GM12801 (cell line): ENCODE data around the gene BRD7.

ENCODE experiments used
- TF ChIP-seq, protein P1 (sequence below): IDR thresholded peaks from one replicate; pipeline ENCODE4 v1.5.1; 2011; ENCODE audit warnings: control low read depth; ENCODE audit not compliant: insufficient read length; ENCODE audit errors: extremely low read depth

Gene BRD7

DNA sequence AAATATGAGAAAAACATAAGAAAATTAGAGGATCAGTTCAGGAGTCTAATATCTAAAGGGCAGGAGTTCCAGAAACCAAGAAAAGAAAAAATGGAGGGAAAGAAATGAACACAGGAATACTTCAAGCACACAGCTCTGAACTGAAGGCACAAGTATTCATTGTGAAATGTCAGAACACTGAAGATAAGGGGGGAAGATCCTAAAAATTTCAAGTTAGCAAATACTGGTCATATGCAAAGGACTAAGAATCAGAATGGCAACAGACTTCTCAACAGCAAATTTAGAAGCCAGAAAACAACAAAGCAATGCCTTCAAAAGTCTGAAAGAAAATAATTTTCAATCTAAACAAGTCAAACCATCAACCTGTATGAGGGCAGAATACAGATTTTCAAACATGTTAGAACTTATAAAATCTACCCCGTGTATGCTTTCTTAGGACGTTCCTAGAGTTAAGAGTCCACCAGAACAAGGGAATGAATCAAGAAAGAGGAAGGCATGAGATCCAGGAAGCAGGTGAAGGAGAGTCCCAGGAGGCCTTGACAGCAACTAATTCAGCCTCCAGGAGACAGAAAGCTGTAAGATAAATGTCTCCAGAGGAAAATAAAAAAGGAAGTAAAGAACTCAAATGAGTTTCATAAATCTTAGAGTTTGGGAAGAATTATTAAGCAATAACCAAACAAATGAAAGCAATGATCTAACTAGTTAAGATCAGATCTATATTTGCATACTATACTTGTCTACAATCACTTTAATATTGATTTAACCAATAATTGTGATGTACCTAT is 2.8 kb downstream of the BRD7 start:
- TF ChIP-seq, protein P1, sequence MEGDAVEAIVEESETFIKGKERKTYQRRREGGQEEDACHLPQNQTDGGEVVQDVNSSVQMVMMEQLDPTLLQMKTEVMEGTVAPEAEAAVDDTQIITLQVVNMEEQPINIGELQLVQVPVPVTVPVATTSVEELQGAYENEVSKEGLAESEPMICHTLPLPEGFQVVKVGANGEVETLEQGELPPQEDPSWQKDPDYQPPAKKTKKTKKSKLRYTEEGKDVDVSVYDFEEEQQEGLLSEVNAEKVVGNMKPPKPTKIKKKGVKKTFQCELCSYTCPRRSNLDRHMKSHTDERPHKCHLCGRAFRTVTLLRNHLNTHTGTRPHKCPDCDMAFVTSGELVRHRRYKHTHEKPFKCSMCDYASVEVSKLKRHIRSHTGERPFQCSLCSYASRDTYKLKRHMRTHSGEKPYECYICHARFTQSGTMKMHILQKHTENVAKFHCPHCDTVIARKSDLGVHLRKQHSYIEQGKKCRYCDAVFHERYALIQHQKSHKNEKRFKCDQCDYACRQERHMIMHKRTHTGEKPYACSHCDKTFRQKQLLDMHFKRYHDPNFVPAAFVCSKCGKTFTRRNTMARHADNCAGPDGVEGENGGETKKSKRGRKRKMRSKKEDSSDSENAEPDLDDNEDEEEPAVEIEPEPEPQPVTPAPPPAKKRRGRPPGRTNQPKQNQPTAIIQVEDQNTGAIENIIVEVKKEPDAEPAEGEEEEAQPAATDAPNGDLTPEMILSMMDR = no peak

DNA sequence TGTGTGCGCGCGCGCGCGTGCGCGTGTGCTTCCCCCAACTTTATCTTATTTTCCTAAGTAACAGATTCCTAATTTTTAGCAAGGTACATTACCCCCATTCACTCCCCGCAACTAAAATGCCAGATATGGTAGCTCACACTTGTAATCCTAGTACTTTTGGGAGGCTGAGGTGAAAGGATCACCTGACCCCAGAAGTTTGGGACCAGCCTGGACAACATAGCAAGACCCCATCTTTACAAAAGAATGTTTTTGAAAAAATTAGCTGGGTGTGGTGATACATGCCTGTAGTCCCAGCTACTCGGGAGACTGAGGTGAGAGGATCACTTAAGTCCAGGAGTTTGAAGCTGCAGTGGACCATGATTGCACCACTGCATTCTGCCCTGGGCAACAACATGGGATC is 5.1 kb downstream of the BRD7 start:
- TF ChIP-seq, protein P1 = no peak

DNA sequence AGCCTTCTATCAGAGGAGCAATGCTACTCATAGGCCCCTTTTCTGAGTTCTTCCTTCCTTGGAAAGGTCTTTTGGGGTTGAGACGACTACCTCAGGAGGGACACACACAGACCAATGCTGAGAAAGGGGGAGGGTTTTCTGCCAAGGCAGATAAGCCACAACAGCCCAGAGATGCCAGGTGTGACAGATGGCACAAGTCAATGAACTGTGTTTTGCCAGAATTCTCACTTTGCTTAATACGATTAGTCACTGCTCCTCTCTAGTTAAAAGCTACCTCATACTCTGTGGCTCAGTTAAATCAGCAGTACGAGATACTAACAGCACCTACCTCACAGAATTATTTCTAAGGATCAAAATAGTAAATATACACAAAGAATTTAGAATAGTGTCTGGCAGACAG is 8.0 kb downstream of the BRD7 start:
- TF ChIP-seq, protein P1 = no peak

DNA sequence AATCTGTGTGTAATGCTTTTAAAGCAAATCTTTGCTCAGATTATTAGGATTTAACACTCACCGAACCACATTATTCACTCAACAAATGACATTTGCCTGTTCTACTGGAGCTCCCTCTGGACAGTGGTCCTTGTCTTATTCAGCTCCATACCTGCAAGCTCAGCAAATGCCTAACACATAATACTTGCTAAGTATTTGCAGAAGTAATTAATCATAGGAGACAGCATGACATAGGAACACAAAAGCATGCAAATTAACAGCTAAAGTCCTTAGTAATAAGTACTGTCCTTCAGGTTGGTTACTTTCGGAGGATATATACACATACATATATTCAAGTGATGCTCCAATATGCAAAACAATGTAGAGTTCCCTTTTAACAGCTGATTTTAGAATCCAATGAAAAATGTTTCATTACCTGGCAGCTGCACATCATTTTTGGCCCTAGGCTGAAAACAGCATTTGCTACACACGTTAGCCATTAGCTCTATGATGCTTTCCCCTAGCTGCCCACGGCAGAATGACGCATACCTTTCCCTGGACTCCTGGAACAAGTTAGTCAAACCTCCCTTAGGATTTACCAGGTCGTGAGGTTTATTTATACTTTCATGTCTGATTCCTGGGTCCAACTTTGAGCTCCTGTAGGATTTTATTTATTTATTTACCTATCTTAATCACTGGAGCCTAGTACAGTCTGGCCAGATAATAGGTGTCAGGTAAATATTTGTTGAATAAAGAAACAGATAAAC is 8.6 kb downstream of the BRD7 start:
- TF ChIP-seq, protein P1 = no peak

DNA sequence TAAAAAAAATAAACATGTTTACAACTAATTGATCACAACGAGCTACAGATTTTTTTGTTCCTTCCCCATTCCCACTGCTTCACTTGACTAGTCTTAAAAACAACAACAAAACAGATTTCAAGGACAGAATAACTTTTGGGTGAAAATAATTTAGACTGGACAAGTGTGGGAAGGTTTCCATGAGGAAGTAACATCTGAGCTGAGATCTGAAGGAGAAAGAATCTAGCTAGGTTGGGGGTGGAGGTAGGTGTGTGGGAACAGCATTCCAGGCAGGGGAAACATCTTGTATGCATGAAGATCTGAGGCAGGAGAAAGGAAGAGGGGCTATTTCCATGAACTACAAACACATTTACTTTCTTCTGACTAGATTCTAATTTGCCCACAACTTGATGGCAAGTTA is 9.2 kb downstream of the BRD7 start:
- TF ChIP-seq, protein P1 = no peak

DNA sequence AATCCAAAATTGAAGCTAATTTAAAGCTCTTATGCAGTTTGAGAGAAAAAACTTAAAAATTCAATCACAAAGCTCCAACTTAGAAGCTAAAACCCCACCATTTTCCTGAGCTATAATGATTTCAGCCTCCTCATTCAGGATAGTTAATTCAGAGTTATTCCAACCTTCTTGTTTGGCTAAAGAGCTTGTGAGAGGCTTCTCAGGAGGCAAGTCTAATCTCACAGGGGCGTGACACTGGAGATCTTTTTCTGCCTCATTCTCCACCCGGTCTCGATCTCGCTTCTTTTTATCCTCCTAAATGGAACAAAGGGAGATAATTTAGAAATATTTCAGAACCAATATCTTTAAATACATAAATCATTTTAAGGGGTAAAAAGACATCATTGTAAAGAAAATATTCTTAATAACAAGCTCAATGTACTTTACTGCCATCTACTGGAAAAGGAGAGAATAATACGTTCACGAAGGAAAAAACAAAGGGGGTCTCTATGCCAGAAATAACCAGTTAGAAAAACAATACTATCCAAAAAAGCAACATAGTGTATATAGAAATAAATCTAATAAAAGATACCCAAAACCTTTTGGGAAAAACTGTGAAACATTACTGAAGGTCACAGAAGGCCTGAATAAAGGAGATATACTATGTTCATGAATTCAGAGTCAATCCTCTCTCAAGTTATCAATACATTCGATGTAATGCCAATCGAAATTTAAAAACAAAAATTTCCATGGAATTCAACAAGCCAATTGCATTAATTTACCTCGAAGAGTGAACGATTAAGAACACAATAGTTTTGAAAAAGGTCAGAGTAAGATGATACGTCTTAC is 13.9 kb downstream of the BRD7 start:
- TF ChIP-seq, protein P1 = no peak

DNA sequence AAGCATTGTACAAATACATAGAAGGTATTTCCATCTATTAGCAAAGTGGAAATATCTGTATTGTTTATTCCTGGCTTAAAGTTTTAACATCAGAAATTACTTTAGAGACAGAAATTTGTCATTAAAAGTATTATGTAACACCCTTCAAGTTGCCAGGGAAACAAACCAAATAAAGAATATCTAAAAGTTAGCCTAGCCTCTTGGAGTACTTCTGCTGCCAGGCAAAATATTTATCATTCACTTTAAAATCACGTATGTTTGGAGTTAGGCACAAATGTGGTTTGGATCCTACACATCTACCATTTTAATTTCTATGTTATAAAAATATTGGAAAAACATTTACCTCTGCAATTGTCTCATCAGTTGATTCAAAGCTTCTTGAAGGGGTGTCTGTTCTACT is 14.7 kb downstream of the BRD7 start:
- TF ChIP-seq, protein P1 = no peak
